Hepatic stellate cell (primary cell): Measurements from ENCODE around the gene GRID2.
"Not testable (repeated sequence)": the region's sequence is repeated elsewhere in the genome, so short reads cannot be mapped to it uniquely, and the experiment has no call there.

Source experiments
- DNase-seq: peaks from one replicate; pipeline ENCODE4 v3.0.0; 2011; ENCODE audit warnings: low spot score

The GRID2 gene

GRCh38 chr4:93317561-93317960, 1013.8 kb downstream of the GRID2 start:
- no peak for DNase-seq

GRCh38 chr4:93319041-93319440, 1015.3 kb downstream of the GRID2 start:
- no peak for DNase-seq

- no peak for DNase-seq
Observed at GRCh38 chr4:93320356-93320755, 1016.6 kb downstream of the GRID2 start.

- DNase-seq = no peak
Observed at GRCh38 chr4:93327346-93327745, 1023.6 kb downstream of the GRID2 start.

- no peak for DNase-seq
Observed at GRCh38 chr4:93334003-93334402, 1030.2 kb downstream of the GRID2 start.

- DNase-seq = no peak
Observed at GRCh38 chr4:93337196-93337595, 1033.4 kb downstream of the GRID2 start.

GRCh38 chr4:93342738-93343137, 1039.0 kb downstream of the GRID2 start:
- no peak for DNase-seq

- no peak for DNase-seq
Observed at GRCh38 chr4:93346840-93347239, 1043.1 kb downstream of the GRID2 start.

- DNase-seq = no peak
Observed at GRCh38 chr4:93348896-93349295, 1045.1 kb downstream of the GRID2 start.

- DNase-seq = no peak
Observed at GRCh38 chr4:93351846-93352245, 1048.1 kb downstream of the GRID2 start.

GRCh38 chr4:93355411-93355810, 1051.6 kb downstream of the GRID2 start:
- no peak for DNase-seq

GRCh38 chr4:93359586-93359985, 1055.8 kb downstream of the GRID2 start:
- no peak for DNase-seq

- DNase-seq = not testable (repeated sequence)
Observed at GRCh38 chr4:93366169-93366755, 1062.5 kb downstream of the GRID2 start.

GRCh38 chr4:93368968-93369367, 1065.2 kb downstream of the GRID2 start:
- DNase-seq = no peak

GRCh38 chr4:93370256-93370655, 1066.5 kb downstream of the GRID2 start:
- no peak for DNase-seq

GRCh38 chr4:93373893-93374860, 1070.4 kb downstream of the GRID2 start:
- no peak for DNase-seq

GRCh38 chr4:93384241-93384640, 1080.5 kb downstream of the GRID2 start:
- no peak for DNase-seq

- no peak for DNase-seq
Observed at GRCh38 chr4:93384887-93385286, 1081.1 kb downstream of the GRID2 start.

- no peak for DNase-seq
Observed at GRCh38 chr4:93394545-93395081, 1090.8 kb downstream of the GRID2 start.

GRCh38 chr4:93396272-93396671, 1092.5 kb downstream of the GRID2 start:
- DNase-seq = no peak

- DNase-seq = no peak
Observed at GRCh38 chr4:93403571-93403970, 1099.8 kb downstream of the GRID2 start.

GRCh38 chr4:93407493-93408275, 1103.9 kb downstream of the GRID2 start:
- no peak for DNase-seq
